GM12892 (cell line): ENCODE data around the gene ZSWIM6.

Experiments
- POLR2A ChIP-seq: IDR thresholded peaks from 2 replicates; pipeline ENCODE4 v1.6.1; 2011; ENCODE audit warnings: low read depth, low read length, control low read depth
- POLR2AphosphoS5 ChIP-seq: IDR thresholded peaks from 2 replicates; pipeline ENCODE4 v1.6.1; 2011; ENCODE audit warnings: low read depth, low read length, control low read depth
- TAF1 ChIP-seq: IDR thresholded peaks from 2 replicates; pipeline ENCODE4 v1.6.1; 2011; ENCODE audit warnings: low read depth, mild to moderate bottlenecking, control low read depth, low read length, borderline replicate concordance

DNA sequence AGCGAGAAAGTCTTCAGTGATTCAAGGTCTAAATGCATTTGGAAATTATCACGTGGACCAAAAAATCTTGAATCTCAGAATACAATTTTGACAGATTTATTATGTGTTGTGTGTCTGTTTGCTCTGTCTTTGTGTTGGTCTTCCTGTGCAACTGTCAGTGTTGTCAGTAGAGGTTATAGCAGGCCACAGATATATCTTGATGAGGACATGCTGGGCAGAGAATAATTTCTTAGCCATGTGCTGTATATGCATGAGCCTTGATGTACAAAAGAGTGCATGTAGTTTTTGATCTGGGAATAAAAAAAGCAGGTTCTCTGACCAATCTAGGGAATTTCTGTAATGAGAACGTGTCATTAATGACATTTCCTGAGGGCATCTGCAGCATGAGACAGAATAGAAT, 57.6 kb downstream of the ZSWIM6 start:
- TF ChIP-seq TAF1 (no peak), POLR2AphosphoS5 (no peak), POLR2A (no peak)
